H9 (cell line): ENCODE measurements around the gene ASPHD1. TPM values are rescaled to one million over a fixed set of nuclear protein-coding genes. Genes with fewer than 3 reads are reported as not detected.
"Not testable (repeated sequence)": the region's sequence is repeated elsewhere in the genome, so short reads cannot be mapped to it uniquely, and the experiment has no call there.

Source experiments
- DNase-seq: peaks from one replicate; pipeline ENCODE4 v3.0.0-alpha.2; 2017
- H2AFZ ChIP-seq: one replicate; pipeline ENCODE4 v1.6.1; 2013; ENCODE audit warnings: mild to moderate bottlenecking, low read length, control low read depth, moderate library complexity
- H2AK5ac ChIP-seq: 2 replicates; pipeline ENCODE4 v1.6.1; 2013; ENCODE audit warnings: low read length, control low read depth, mixed read lengths; ENCODE audit not compliant: insufficient read length
- H2BK120ac ChIP-seq: one replicate; pipeline ENCODE4 v1.6.1; 2013; ENCODE audit warnings: low read depth, mild to moderate bottlenecking, low read length, control low read depth, inconsistent platforms; ENCODE audit not compliant: poor library complexity, severe bottlenecking
- H2BK12ac ChIP-seq: 2 replicates; pipeline ENCODE4 v1.6.1; 2013; ENCODE audit warnings: low read length, control low read depth, mixed read lengths, low read depth; ENCODE audit not compliant: insufficient read length
- H2BK15ac ChIP-seq: 2 replicates; pipeline ENCODE4 v1.6.1; 2013; ENCODE audit warnings: low read depth, low read length, control low read depth
- H2BK20ac ChIP-seq: one replicate; pipeline ENCODE4 v1.6.1; 2013; ENCODE audit warnings: low read depth, mild to moderate bottlenecking, low read length, control low read depth, inconsistent platforms; ENCODE audit not compliant: poor library complexity, severe bottlenecking
- H2BK5ac ChIP-seq: 2 replicates; pipeline ENCODE4 v1.6.1; 2013; ENCODE audit warnings: low read length, control low read depth, mixed read lengths; ENCODE audit not compliant: insufficient read length
- H3K14ac ChIP-seq: 2 replicates; pipeline ENCODE4 v1.6.1; 2013; ENCODE audit warnings: low read length, control low read depth; ENCODE audit not compliant: insufficient read depth
- H3K18ac ChIP-seq: 2 replicates; pipeline ENCODE4 v1.6.1; 2013; ENCODE audit warnings: low read depth, mild to moderate bottlenecking, mixed read lengths, low read length, control low read depth; ENCODE audit not compliant: insufficient read length
- H3K23ac ChIP-seq: 2 replicates; pipeline ENCODE4 v1.6.1; 2013; ENCODE audit warnings: low read length, control low read depth, mixed read lengths, low read depth; ENCODE audit not compliant: insufficient read length
- H3K23me2 ChIP-seq: 2 replicates; pipeline ENCODE4 v1.6.1; 2013; ENCODE audit warnings: low read depth, mild to moderate bottlenecking, mixed read lengths, low read length, control low read depth; ENCODE audit not compliant: insufficient read length, poor library complexity, severe bottlenecking
- H3K27ac ChIP-seq: 2 replicates; pipeline ENCODE4 v1.5.1; 2013; ENCODE audit warnings: low read length, control low read depth, mixed read lengths, low read depth; ENCODE audit not compliant: insufficient read length
- H3K27me3 ChIP-seq: 2 replicates; pipeline ENCODE4 v1.6.1; 2013; ENCODE audit warnings: low read length, control low read depth, inconsistent platforms; ENCODE audit not compliant: insufficient read depth
- H3K4ac ChIP-seq: 2 replicates; pipeline ENCODE4 v1.6.1; 2013; ENCODE audit warnings: low read depth, mild to moderate bottlenecking, control low read depth, inconsistent platforms, low read length, moderate library complexity
- H3K4me1 ChIP-seq: 2 replicates; pipeline ENCODE4 v1.6.1; 2013; ENCODE audit warnings: low read length, control low read depth, inconsistent platforms; ENCODE audit not compliant: insufficient read depth
- H3K4me2 ChIP-seq: 2 replicates; pipeline ENCODE4 v1.6.1; 2013; ENCODE audit warnings: low read length, control low read depth, mixed read lengths; ENCODE audit not compliant: insufficient read length, insufficient read depth
- H3K56ac ChIP-seq: 2 replicates; pipeline ENCODE4 v1.6.1; 2013; ENCODE audit warnings: low read depth, mild to moderate bottlenecking, mixed read lengths, low read length, control low read depth; ENCODE audit not compliant: insufficient read length
- H3K79me1 ChIP-seq: 2 replicates; pipeline ENCODE4 v1.6.1; 2013; ENCODE audit warnings: low read depth, mild to moderate bottlenecking, moderate library complexity, low read length, control low read depth, inconsistent platforms; ENCODE audit not compliant: insufficient read depth, poor library complexity, severe bottlenecking
- H3K79me2 ChIP-seq: 2 replicates; pipeline ENCODE4 v1.6.1; 2013; ENCODE audit warnings: low read length, control low read depth, inconsistent platforms; ENCODE audit not compliant: insufficient read depth
- H3K9ac ChIP-seq: 2 replicates; pipeline ENCODE4 v1.6.1; 2013; ENCODE audit warnings: low read length, control low read depth, mixed read lengths; ENCODE audit not compliant: insufficient read length; ENCODE audit errors: extremely low read depth
- H3K9me3 ChIP-seq: one replicate; pipeline ENCODE4 v1.6.1; 2013; ENCODE audit warnings: low read depth, low read length, inconsistent platforms; ENCODE audit not compliant: control insufficient read depth
- H3T11ph ChIP-seq: one replicate; pipeline ENCODE4 v1.6.1; 2013; ENCODE audit warnings: mild to moderate bottlenecking, low read length, control low read depth, inconsistent platforms
- H4K20me1 ChIP-seq: one replicate; pipeline ENCODE4 v1.6.1; 2013; ENCODE audit not compliant: control insufficient read depth, insufficient read length, insufficient read depth
- H4K5ac ChIP-seq: 2 replicates; pipeline ENCODE4 v1.6.1; 2013; ENCODE audit warnings: low read depth, mild to moderate bottlenecking, mixed read lengths, low read length, control low read depth; ENCODE audit not compliant: insufficient read length
- H4K8ac ChIP-seq: replicated peaks from 2 replicates; pipeline ENCODE4 v1.6.1; 2013; ENCODE audit warnings: low read length, control low read depth, mixed read lengths, low read depth; ENCODE audit not compliant: insufficient read length
- H4K91ac ChIP-seq: 2 replicates; pipeline ENCODE4 v1.6.1; 2013; ENCODE audit warnings: low read depth, mild to moderate bottlenecking, moderate library complexity, mixed read lengths, low read length, control low read depth; ENCODE audit not compliant: insufficient read length
- H3K27ac Mint-ChIP-seq, 3 experiments: 2 replicates in 2 of 3; 3 replicates in 1 of 3; pipeline ENCODE4 v1.8.0; 2020 to 2021; ENCODE audit warnings: mixed read lengths in 3 of 3, mild to moderate bottlenecking in 1 of 3, moderate library complexity in 1 of 3
- H3K27me3 Mint-ChIP-seq: 2 replicates; pipeline ENCODE4 v1.8.0; 2021; ENCODE audit warnings: low read depth, mild to moderate bottlenecking, moderate library complexity, mixed read lengths
- H3K36me3 Mint-ChIP-seq, 3 experiments: 2 replicates in 2 of 3; 3 replicates in 1 of 3; pipeline ENCODE4 v1.8.0; 2020 to 2021; ENCODE audit warnings: low read depth in 3 of 3, mixed read lengths in 3 of 3; ENCODE audit not compliant: insufficient read depth in 1 of 3
- H3K4me1 Mint-ChIP-seq, 2 experiments: 2 replicates each; pipeline ENCODE4 v1.8.0; 2020; ENCODE audit warnings: mixed read lengths in 2 of 2
- H3K4me3 Mint-ChIP-seq, 2 experiments: 2 replicates in 1 of 2; 3 replicates in 1 of 2; pipeline ENCODE4 v1.8.0; 2020 to 2021; ENCODE audit warnings: mild to moderate bottlenecking in 2 of 2, mixed read lengths in 2 of 2, moderate library complexity in 1 of 2
- H3K9me3 Mint-ChIP-seq, 2 experiments: 2 replicates in 1 of 2; 3 replicates in 1 of 2; pipeline ENCODE4 v1.8.0; 2020; ENCODE audit warnings: mild to moderate bottlenecking in 2 of 2, mixed read lengths in 2 of 2, moderate library complexity in 1 of 2
- WGBS: extraction: QIAGEN DNeasy Blood & Tissue Kit; methylation state at CpG from one replicate; pipeline ENCODE4 v1.1.7; 2013; ENCODE audit warnings: missing lambda C conversion rate, low lambda C conversion rate, mixed read lengths; ENCODE audit not compliant: insufficient read length; ENCODE audit errors: extremely low coverage; 5-methylcytosine and 5-hydroxymethylcytosine counted together
- total RNA-seq: library from RNA; stranded (reverse); gene quantifications from 2 replicates; pipeline ENCODE4 v1.2.1, GENCODE V29; 2021
- TF ChIP-seq, protein P1 (sequence below): fragments of 200-600 bp; sonication (generic); conservative IDR thresholded peaks from 3 replicates; pipeline ENCODE4 v1.8.0; 2021; ENCODE audit warnings: antibody characterized with exemption, mild to moderate bottlenecking

ASPHD1 gene
- total RNA-seq, 1 experiment from 2014 or later = 16.7 TPM

GRCh38 chr16:29868396-29869009 lies 31.8 kb upstream of the ASPHD1 start:
- no peak overlapping the region for H2BK15ac ChIP-seq
- no peak overlapping the region for H4K8ac ChIP-seq
- H2BK5ac ChIP-seq = no peak overlapping the region
- no peak overlapping the region for H2BK20ac ChIP-seq
- H3K79me1 ChIP-seq = no peaks in the 10 kb centered on the region
- peak overlapping the region in 1 of 3 experiments; percentile 46; a peak in 1 of 7 replicates for H3K27ac Mint-ChIP-seq
- H3K27me3 ChIP-seq = no peaks in the 10 kb centered on the region
- H3K4ac ChIP-seq = no peak overlapping the region
- no peaks in the 10 kb centered on the region for H4K20me1 ChIP-seq
- H3K4me3 Mint-ChIP-seq = no peak overlapping the region
- no peaks in the 10 kb centered on the region for H3K9me3 Mint-ChIP-seq
- no peak overlapping the region for H3K9ac ChIP-seq
- TF ChIP-seq, protein P1, sequence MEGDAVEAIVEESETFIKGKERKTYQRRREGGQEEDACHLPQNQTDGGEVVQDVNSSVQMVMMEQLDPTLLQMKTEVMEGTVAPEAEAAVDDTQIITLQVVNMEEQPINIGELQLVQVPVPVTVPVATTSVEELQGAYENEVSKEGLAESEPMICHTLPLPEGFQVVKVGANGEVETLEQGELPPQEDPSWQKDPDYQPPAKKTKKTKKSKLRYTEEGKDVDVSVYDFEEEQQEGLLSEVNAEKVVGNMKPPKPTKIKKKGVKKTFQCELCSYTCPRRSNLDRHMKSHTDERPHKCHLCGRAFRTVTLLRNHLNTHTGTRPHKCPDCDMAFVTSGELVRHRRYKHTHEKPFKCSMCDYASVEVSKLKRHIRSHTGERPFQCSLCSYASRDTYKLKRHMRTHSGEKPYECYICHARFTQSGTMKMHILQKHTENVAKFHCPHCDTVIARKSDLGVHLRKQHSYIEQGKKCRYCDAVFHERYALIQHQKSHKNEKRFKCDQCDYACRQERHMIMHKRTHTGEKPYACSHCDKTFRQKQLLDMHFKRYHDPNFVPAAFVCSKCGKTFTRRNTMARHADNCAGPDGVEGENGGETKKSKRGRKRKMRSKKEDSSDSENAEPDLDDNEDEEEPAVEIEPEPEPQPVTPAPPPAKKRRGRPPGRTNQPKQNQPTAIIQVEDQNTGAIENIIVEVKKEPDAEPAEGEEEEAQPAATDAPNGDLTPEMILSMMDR = no peak
- DNase-seq = no peak
- H3K27me3 Mint-ChIP-seq = peaks cover 2% of the 10 kb centered on the region
- H3K56ac ChIP-seq = no peak overlapping the region
- H3K4me1 Mint-ChIP-seq = peaks cover 3 to 4% of the 10 kb centered on the region in 2 experiments; a peak in 2 of 4 replicates
- H2AK5ac ChIP-seq = no peak overlapping the region
- no peak overlapping the region for H3K4me2 ChIP-seq
- no peak overlapping the region for H2BK120ac ChIP-seq
- no peak overlapping the region for H2AFZ ChIP-seq
- no peak overlapping the region for H2BK12ac ChIP-seq
- H3K27ac ChIP-seq = no peak overlapping the region
- no peak overlapping the region for H3T11ph ChIP-seq
- no peaks in the 10 kb centered on the region for H3K4me1 ChIP-seq
- no peak overlapping the region for H3K18ac ChIP-seq
- H3K14ac ChIP-seq = no peak overlapping the region
- H4K5ac ChIP-seq = no peak overlapping the region
- H3K9me3 ChIP-seq = no peaks in the 10 kb centered on the region
- H4K91ac ChIP-seq = no peak overlapping the region
- H3K36me3 Mint-ChIP-seq = peaks cover 0 to 13% (median 6%) of the 10 kb centered on the region in 3 experiments; a peak in 4 of 7 replicates
- no peaks in the 10 kb centered on the region for H3K79me2 ChIP-seq
- H3K23ac ChIP-seq = no peak overlapping the region
- H3K23me2 ChIP-seq = peaks cover 2% of the 10 kb centered on the region
- no CpG with 5 or more reads among the region's 8 CpGs for WGBS

- H3K27me3 Mint-ChIP-seq, H3K79me1 ChIP-seq, H4K5ac ChIP-seq, H3K23ac ChIP-seq, H4K20me1 ChIP-seq, H4K8ac ChIP-seq, H3K27ac ChIP-seq, H3K79me2 ChIP-seq, H3K23me2 ChIP-seq, H2BK5ac ChIP-seq, H2AFZ ChIP-seq, H3K4me2 ChIP-seq, H3T11ph ChIP-seq, H3K14ac ChIP-seq, H2BK120ac ChIP-seq, H3K4me3 Mint-ChIP-seq, H3K9me3 Mint-ChIP-seq, H3K9ac ChIP-seq, H2BK15ac ChIP-seq, H4K91ac ChIP-seq, H3K18ac ChIP-seq, H3K4me1 Mint-ChIP-seq, H2BK12ac ChIP-seq, H2BK20ac ChIP-seq, H3K56ac ChIP-seq, DNase-seq, H3K4me1 ChIP-seq, H3K27me3 ChIP-seq, H2AK5ac ChIP-seq, H3K4ac ChIP-seq, H3K9me3 ChIP-seq: not testable (repeated sequence)
- Mint-ChIP-seq H3K36me3 (peaks cover 0 to 13% (median 6%) of the 10 kb centered on the region in 3 experiments; a peak in 4 of 7 replicates), H3K27ac (peak overlapping the region in 1 of 3 experiments; percentile 46; a peak in 1 of 7 replicates)
- WGBS = no CpG with 5 or more reads among the region's 8 CpGs
Observed at GRCh38 chr16:29869067-29869466, 31.2 kb upstream of the ASPHD1 start.
